Panc1 (cell line): ENCODE results near the gene SAA2.

Experiments
- TF ChIP-seq, protein P1 (sequence below): fragments of 450-650 bp; IDR thresholded peaks from 2 replicates; pipeline ENCODE4 v1.5.1; 2017; ENCODE audit warnings: mild to moderate bottlenecking
- TF ChIP-seq, protein P2 (sequence below), 2 experiments: IDR thresholded peaks; 2 replicates each; pipeline ENCODE4 v1.6.1; 2011 to 2012; ENCODE audit warnings: low read depth in 2 of 2, control low read depth in 1 of 2, low read length in 1 of 2, mild to moderate bottlenecking in 1 of 2, moderate library complexity in 1 of 2; ENCODE audit not compliant: insufficient read depth in 1 of 2

DNA sequence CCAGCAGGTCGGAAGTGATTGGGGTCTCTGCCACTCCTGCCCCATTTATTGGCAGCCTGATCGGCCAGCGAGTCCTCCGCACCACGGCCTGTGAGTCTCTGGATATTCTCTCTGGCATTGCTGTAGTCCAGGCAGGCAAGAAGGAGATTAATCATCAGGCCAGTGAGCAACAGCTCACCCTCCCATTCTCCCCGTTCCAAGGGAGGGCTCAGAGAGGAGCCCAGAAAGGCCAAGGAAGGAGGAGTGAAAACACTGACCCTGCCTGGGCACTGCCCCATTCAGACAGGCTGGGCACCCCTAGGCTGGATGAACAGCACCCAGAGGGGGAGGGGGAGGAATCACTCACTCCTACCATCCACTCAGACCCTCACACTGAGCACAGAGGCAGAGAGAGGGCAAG, 3.1 kb downstream of the SAA2 start:
- TF ChIP-seq, protein P1, sequence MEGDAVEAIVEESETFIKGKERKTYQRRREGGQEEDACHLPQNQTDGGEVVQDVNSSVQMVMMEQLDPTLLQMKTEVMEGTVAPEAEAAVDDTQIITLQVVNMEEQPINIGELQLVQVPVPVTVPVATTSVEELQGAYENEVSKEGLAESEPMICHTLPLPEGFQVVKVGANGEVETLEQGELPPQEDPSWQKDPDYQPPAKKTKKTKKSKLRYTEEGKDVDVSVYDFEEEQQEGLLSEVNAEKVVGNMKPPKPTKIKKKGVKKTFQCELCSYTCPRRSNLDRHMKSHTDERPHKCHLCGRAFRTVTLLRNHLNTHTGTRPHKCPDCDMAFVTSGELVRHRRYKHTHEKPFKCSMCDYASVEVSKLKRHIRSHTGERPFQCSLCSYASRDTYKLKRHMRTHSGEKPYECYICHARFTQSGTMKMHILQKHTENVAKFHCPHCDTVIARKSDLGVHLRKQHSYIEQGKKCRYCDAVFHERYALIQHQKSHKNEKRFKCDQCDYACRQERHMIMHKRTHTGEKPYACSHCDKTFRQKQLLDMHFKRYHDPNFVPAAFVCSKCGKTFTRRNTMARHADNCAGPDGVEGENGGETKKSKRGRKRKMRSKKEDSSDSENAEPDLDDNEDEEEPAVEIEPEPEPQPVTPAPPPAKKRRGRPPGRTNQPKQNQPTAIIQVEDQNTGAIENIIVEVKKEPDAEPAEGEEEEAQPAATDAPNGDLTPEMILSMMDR = no peak
- TF ChIP-seq, protein P2, sequence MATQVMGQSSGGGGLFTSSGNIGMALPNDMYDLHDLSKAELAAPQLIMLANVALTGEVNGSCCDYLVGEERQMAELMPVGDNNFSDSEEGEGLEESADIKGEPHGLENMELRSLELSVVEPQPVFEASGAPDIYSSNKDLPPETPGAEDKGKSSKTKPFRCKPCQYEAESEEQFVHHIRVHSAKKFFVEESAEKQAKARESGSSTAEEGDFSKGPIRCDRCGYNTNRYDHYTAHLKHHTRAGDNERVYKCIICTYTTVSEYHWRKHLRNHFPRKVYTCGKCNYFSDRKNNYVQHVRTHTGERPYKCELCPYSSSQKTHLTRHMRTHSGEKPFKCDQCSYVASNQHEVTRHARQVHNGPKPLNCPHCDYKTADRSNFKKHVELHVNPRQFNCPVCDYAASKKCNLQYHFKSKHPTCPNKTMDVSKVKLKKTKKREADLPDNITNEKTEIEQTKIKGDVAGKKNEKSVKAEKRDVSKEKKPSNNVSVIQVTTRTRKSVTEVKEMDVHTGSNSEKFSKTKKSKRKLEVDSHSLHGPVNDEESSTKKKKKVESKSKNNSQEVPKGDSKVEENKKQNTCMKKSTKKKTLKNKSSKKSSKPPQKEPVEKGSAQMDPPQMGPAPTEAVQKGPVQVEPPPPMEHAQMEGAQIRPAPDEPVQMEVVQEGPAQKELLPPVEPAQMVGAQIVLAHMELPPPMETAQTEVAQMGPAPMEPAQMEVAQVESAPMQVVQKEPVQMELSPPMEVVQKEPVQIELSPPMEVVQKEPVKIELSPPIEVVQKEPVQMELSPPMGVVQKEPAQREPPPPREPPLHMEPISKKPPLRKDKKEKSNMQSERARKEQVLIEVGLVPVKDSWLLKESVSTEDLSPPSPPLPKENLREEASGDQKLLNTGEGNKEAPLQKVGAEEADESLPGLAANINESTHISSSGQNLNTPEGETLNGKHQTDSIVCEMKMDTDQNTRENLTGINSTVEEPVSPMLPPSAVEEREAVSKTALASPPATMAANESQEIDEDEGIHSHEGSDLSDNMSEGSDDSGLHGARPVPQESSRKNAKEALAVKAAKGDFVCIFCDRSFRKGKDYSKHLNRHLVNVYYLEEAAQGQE (IDR thresholded peaks at IDR 0.05; ENCODE audit: insufficient read depth in 1 of 2, low read depth in 2 of 2, low read length in 1 of 2) = no peak
